K562 (cell line): ENCODE measurements around the gene ROBO3. TPM values are rescaled to one million over a fixed set of nuclear protein-coding genes. Genes with fewer than 3 reads are reported as not detected.

ENCODE experiments used
- ATAC-seq: fragments of 200-7000 bp; cut with Tn5 transposase; 3 replicates; pipeline ENCODE4 v1.9.1; 2020; ENCODE audit warnings: moderate library complexity
- BruUV-seq: library from RNA; stranded (reverse); fragments of 400-500 nt; replicated peaks from 2 replicates; lab custom pipeline; 2021; lab: Mats Ljungman, UMichigan
- CTCF ChIA-PET: fragments of 300-600 bp; formaldehyde crosslinking; extraction: SDS; loops from one replicate; lab custom pipeline; 2021; ENCODE audit warnings: low intra/inter-chr PET ratio; lab: Yijun Ruan, JAX
- POLR2A ChIA-PET: fragments of 300-600, 350-650 bp; sonication (Branson Sonifier 250); formaldehyde crosslinking; extraction: SDS; loops from one replicate; lab custom pipeline; 2021; ENCODE audit warnings: antibody characterized with exemption, inconsistent platforms; lab: Yijun Ruan, JAX
- DNase-seq, 4 experiments: peaks; one replicate each; pipeline versions ENCODE4 v3.0.0 to v3.0.0-alpha.2; 2011 to 2018; ENCODE audit warnings: low spot score in 3 of 4, mixed read lengths in 3 of 4; ENCODE audit errors: extremely low read depth in 1 of 4
- FAIRE-seq: peaks from 2 replicates; lab custom pipeline; 2011; peaks lifted over from hg19 to GRCh38; lab: Jason Lieb, UNC
- H2AFZ ChIP-seq: 2 replicates; pipeline ENCODE4 v1.6.0; 2011; ENCODE audit warnings: low read depth, low read length, control low read depth, inconsistent platforms
- H3K27ac ChIP-seq: fragments of 200-600 bp; 3 replicates; pipeline ENCODE4 v1.8.0; 2011; ENCODE audit warnings: low read depth, mild to moderate bottlenecking, control low read depth, inconsistent platforms, low read length, moderate library complexity, mixed read lengths; ENCODE audit errors: extremely low read depth
- H3K27me3 ChIP-seq, 2 experiments: fragments of 300-600 bp in 1 of 2; 2 replicates in 1 of 2; 3 replicates in 1 of 2; pipeline versions ENCODE4 v1.6.0 to v1.8.0; 2011; ENCODE audit warnings: inconsistent platforms in 2 of 2, low read length in 2 of 2, mild to moderate bottlenecking in 1 of 2, mixed read lengths in 1 of 2, moderate library complexity in 1 of 2; ENCODE audit not compliant: control insufficient read depth in 2 of 2, insufficient read depth in 2 of 2
- H3K36me3 ChIP-seq: fragments of 300-600 bp; 3 replicates; pipeline ENCODE4 v1.8.0; 2011; ENCODE audit warnings: mild to moderate bottlenecking, low read length, inconsistent platforms; ENCODE audit not compliant: control insufficient read depth, insufficient read depth
- H3K4me1 ChIP-seq, 2 experiments: fragments of 200-600 bp in 1 of 2; replicated peaks in 1 of 2; 2 replicates in 1 of 2; 3 replicates in 1 of 2; pipeline versions ENCODE4 v1.5.1 to v1.8.0; 2011; ENCODE audit warnings: inconsistent platforms in 2 of 2, low read length in 2 of 2, mild to moderate bottlenecking in 1 of 2, mixed read lengths in 1 of 2, moderate library complexity in 1 of 2; ENCODE audit not compliant: control insufficient read depth in 2 of 2, insufficient read depth in 2 of 2
- H3K4me2 ChIP-seq: 2 replicates; pipeline ENCODE4 v1.6.1; 2011; ENCODE audit warnings: low read length, control low read depth, inconsistent platforms, mixed read lengths; ENCODE audit not compliant: insufficient read depth
- H3K4me3 ChIP-seq: fragments of 200-600 bp; sonication (generic), shearing (Covaris generic); 2 replicates; pipeline ENCODE4 v1.5.1; 2016; ENCODE audit warnings: control low read depth, inconsistent platforms
- H3K79me2 ChIP-seq: fragments of 200-600 bp; 3 replicates; pipeline ENCODE4 v1.8.0; 2011; ENCODE audit warnings: low read length, inconsistent platforms; ENCODE audit not compliant: control insufficient read depth, insufficient read depth
- H3K9ac ChIP-seq, 2 experiments: 2 replicates each; pipeline versions ENCODE4 v1.6.0 to v1.6.1; 2011; ENCODE audit warnings: low read depth in 2 of 2, low read length in 2 of 2, control low read depth in 1 of 2, inconsistent platforms in 1 of 2, mild to moderate bottlenecking in 1 of 2, mixed read lengths in 1 of 2; ENCODE audit not compliant: insufficient read depth in 1 of 2
- H3K9me1 ChIP-seq: one replicate; pipeline ENCODE4 v1.6.0; 2011; ENCODE audit warnings: inconsistent platforms, mild to moderate bottlenecking, low read length, moderate library complexity; ENCODE audit not compliant: control insufficient read depth, insufficient read depth
- H3K9me3 ChIP-seq: replicated peaks from 2 replicates; pipeline ENCODE4 v1.5.1; 2011; ENCODE audit warnings: low read depth, low read length, inconsistent platforms; ENCODE audit not compliant: control insufficient read depth, insufficient read depth
- H4K20me1 ChIP-seq: replicated peaks from 2 replicates; pipeline ENCODE4 v1.6.1; 2011; ENCODE audit warnings: low read length, inconsistent platforms, mixed read lengths; ENCODE audit not compliant: control insufficient read depth, insufficient read depth
- ATF1 ChIP-seq, 2 experiments: fragments of 450-650 bp in 1 of 2; IDR thresholded peaks; 2 replicates each; pipeline ENCODE4 v1.6.1; 2016; ENCODE audit warnings: missing compliant biosample characterization in 1 of 2, missing genetic modification characterization in 1 of 2
- BRD4 ChIP-seq: fragments of 200-600 bp; sonication (generic); IDR thresholded peaks from 2 replicates; pipeline ENCODE4 v1.6.1; 2017; ENCODE audit warnings: inconsistent platforms
- CREB5 ChIP-seq: fragments of 250-450 bp; sonication (Bioruptor Pico); IDR thresholded peaks from 2 replicates; pipeline ENCODE4 v1.5.0; 2020; ENCODE audit warnings: mild to moderate bottlenecking
- ZNF184 ChIP-seq: sonication (generic); formaldehyde crosslinking; IDR thresholded peaks from 2 replicates; pipeline ENCODE4 v1.5.0; 2020; ENCODE audit warnings: missing genetic modification reagents
- ZNF318 ChIP-seq, 2 experiments: fragments of 450-650 bp; IDR thresholded peaks; 2 replicates each; pipeline ENCODE4 v1.6.1; 2016; ENCODE audit warnings: mild to moderate bottlenecking in 2 of 2, borderline replicate concordance in 1 of 2, low read depth in 1 of 2, moderate library complexity in 1 of 2
- ZNF408 ChIP-seq: fragments of 250-450 bp; sonication (Bioruptor Pico); IDR thresholded peaks from 2 replicates; pipeline ENCODE4 v1.4.0; 2020; ENCODE audit warnings: low read depth, mild to moderate bottlenecking, moderate library complexity
- ZNF589 ChIP-seq: fragments of 200-800 bp; sonication (Bioruptor generic); IDR thresholded peaks from 2 replicates; pipeline ENCODE4 v1.6.1; 2016; ENCODE audit warnings: low read depth, missing genetic modification characterization, missing compliant biosample characterization
- WGBS: fragments of 100-300 bp; shearing (Covaris generic); methylation state at CpG from one replicate; pipeline ENCODE4 v1.1.6; 2016; ENCODE audit warnings: low coverage, mixed read lengths; ENCODE audit not compliant: insufficient coverage; ENCODE audit errors: missing lambda C conversion rate; 5-methylcytosine and 5-hydroxymethylcytosine counted together
- in situ Hi-C: fragments of 300-500 bp; cut with MboI; formaldehyde crosslinking; loops from 4 replicates; pipeline ENCODE4 v1.15.0; 2018; ENCODE audit warnings: inconsistent platforms, mixed read lengths
- intact Hi-C: fragments of 100-400 bp; cut with micrococcal nuclease; formaldehyde crosslinking; loops from 2 replicates; pipeline ENCODE4 v1.14.2; 2022
- polyA plus RNA-seq, 8 experiments: library from polyadenylated mRNA; depleted of rRNA in 4 of 8; stranded (reverse) in 5 of 8; unstranded in 3 of 8; fragments of >200 nt; fragmentation: Nextera tagmentation in 2 of 8; fragmentation: Illumina TruSeq in 1 of 8; extraction: Ambion mirVana in 2 of 8; extraction: Trizol in 1 of 8; gene quantifications; 2 replicates each; pipeline versions ENCODE4 v1.2.1 to v1.2.3, GENCODE V29; 2011 to 2014; ENCODE audit warnings: inconsistent platforms in 1 of 8, missing spikeins in 1 of 8
- total RNA-seq, 7 experiments: library from RNA; depleted of rRNA in 6 of 7; stranded (reverse); fragments of >200 nt in 6 of 7; fragmentation: Illumina TruSeq in 2 of 7; extraction: Trizol in 2 of 7; gene quantifications; 2 replicates each; pipeline versions ENCODE4 v1.2.1 to v1.2.3, GENCODE V29; 2011 to 2021; ENCODE audit warnings: low replicate concordance in 1 of 7
- TF ChIP-seq, protein P1 (sequence below): sonication (generic); formaldehyde crosslinking; IDR thresholded peaks from 2 replicates; pipeline ENCODE4 v1.8.0; 2022; ENCODE audit warnings: mild to moderate bottlenecking, missing genetic modification reagents

The ROBO3 gene
- total and polyA plus RNA-seq, 9 of the 15 experiments (the other 6 are each of a cell fraction or from before 2014, with no cell fraction given), result 0.29 to 1.4 (median 0.97) TPM; not detected in 2

GRCh38 chr11:124874571-124875255 is 9.5 kb downstream of the ROBO3 start:
- Histone ChIP-seq H3K36me3 (no peaks in the 10 kb centered on the region), H3K27ac (no peak overlapping the region), H3K4me3 (no peak overlapping the region), H3K79me2 (no peaks in the 10 kb centered on the region), H3K9me1 (no peaks in the 10 kb centered on the region), H3K27me3 (peaks cover 17 to 75% of the 10 kb centered on the region in 2 experiments; a peak in 4 of 5 replicates), H3K9me3 (no peaks in the 10 kb centered on the region), H3K4me2 (no peak overlapping the region), H3K4me1 (peaks cover 0 to 20% of the 10 kb centered on the region in 2 experiments; a peak in 3 of 5 replicates), H3K9ac (no peak overlapping the region; a peak in 1 of 4 replicates), H4K20me1 (no peaks in the 10 kb centered on the region), H2AFZ (no peak overlapping the region)
- ATAC-seq, result no peak
- no peak for DNase-seq
- BruUV-seq, result no TSS peak
- ChIA-PET POLR2A (no interaction called here), CTCF (interaction anchor here (0.8 kb wide), 1 partner anchor 231 kb away, joined by 3 read pairs; no protein-coding TSS in a partner anchor)
- no peak for FAIRE-seq
- in situ Hi-C loops, result loop anchor here (25.0 kb wide), 1 partner anchor 812 kb away; no protein-coding TSS in a partner anchor
- WGBS, result 19% methylated on average over 7 of the region's 7 CpGs
- intact Hi-C loops, result no loop called here
- TF ChIP-seq ZNF318 (IDR thresholded peaks at IDR 0.05; ENCODE audit: borderline replicate concordance in 1 of 2, low read depth in 1 of 2), result no peak
- no peak for TF ChIP-seq ZNF184 (CRISPR knock-in tag)
- no peak for TF ChIP-seq CREB5
- no peak for TF ChIP-seq BRD4
- TF ChIP-seq ZNF589 (CRISPR knock-in tag), result no peak
- TF ChIP-seq ATF1 (CRISPR knock-in tag; IDR thresholded peaks at IDR 0.05), result no peak
- TF ChIP-seq ATF1 (tag; IDR thresholded peaks at IDR 0.05), result no peak
- TF ChIP-seq ZNF408 (CRISPR knock-in tag), result no peak
- TF ChIP-seq, protein P1, sequence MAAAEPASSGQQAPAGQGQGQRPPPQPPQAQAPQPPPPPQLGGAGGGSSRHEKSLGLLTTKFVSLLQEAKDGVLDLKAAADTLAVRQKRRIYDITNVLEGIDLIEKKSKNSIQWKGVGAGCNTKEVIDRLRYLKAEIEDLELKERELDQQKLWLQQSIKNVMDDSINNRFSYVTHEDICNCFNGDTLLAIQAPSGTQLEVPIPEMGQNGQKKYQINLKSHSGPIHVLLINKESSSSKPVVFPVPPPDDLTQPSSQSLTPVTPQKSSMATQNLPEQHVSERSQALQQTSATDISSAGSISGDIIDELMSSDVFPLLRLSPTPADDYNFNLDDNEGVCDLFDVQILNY (CRISPR knock-in tag), result no peak
